NCI-H1105 (cell line): ENCODE results near the gene PARP9.

Experiments
- DNase-seq: peaks from one replicate; lab custom pipeline; 2025; lab: John Stamatoyannopoulos, UW

The PARP9 gene

DNA sequence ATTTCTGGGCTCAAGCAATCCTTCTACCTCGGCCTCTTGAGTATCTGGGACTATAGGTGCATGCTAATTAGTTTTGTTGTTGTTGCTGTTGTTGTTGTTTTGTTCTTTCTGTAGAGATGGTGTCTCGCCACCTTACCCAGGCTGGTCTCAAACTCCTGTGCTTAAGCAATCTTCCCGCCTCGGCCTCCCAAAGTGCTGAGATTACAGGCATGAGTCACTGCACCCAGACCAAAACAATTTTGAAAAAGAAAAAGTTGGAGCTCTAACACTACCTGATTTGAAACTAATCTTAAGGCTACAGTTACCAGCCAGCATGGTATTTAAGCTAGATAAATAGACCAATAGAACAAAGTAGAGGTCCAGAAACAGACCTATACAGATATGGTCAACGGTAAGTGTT is 79.1 kb downstream of the PARP9 start:
- no peak for DNase-seq

DNA sequence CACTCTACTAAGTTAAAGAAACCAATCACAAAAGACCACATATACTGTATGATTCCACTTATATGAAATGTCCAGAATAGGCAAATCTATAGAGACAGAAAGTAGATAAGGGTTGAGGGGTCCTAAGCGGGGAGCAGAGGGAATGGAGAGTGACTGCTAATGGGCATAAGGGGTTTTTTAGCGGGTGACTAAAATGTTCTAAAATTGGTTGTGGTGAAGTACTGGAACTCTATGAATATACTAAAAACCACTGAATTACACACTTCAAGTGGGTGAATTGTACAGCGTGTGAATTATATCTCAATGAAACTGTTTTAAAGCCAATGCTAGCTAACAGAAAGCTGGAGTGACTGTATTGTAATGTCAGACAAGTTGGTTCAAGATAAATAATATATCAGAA is 82.7 kb downstream of the PARP9 start:
- no peak for DNase-seq
